ENCODE results near the gene GPN2. TPM values are rescaled to one million over a fixed set of nuclear protein-coding genes. Genes with fewer than 3 reads are reported as not detected.

Gene GPN2
- total RNA-seq, 6 experiments from 2014 or later: 5.6 to 18.3 (median 15.3) TPM

DNA sequence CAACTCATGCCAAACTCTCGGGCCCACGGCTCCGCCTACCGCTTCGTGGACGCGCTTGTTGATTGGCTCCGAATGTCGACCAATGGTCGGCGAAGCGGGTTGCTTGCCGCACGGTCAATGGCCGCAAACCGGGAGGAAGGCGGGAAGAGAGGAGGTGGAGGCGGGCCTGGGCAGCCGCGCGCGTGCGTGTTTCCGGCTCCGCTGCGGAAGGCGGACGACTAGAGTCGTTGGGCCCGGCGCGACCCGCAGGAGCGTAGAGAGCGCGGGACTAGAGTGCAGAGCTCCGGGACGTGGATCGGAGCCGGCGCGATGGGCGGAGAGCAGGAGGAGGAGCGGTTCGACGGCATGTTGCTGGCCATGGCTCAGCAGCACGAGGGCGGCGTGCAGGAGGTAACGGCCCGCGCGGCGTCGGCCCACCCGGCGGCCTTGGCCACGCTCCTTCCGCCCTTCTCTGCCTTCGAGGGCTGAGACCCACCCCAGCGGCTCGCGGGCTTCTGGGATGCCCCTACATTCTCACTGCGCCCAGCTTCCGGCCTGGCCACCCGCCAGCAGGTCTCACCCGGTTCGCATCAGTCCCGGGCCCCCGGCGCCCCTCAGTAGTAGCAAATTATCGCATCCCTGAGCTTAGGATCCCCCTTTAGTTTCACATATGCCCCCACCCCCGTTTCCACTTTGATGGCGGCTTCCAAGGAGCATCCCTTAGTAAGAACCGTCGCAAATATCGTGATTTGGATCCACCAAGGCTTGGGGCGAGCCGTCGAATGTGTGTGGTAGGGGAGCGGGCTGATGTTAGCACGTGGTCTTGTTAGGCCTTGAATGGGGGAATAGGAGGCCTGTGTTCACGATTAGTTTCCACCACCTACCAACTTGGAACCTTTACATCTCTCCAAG is 31.7 kb upstream of the GPN2 start, which contains the start of gene NUDC:
NUDC (plus strand) TSS at position 204 of the 891 bp plus-strand sequence; CDS start at position 310, 106 bp downstream.
- no peaks in the 10 kb centered on the region for H3K27me3 ChIP-seq
- TF ChIP-seq, protein P1, sequence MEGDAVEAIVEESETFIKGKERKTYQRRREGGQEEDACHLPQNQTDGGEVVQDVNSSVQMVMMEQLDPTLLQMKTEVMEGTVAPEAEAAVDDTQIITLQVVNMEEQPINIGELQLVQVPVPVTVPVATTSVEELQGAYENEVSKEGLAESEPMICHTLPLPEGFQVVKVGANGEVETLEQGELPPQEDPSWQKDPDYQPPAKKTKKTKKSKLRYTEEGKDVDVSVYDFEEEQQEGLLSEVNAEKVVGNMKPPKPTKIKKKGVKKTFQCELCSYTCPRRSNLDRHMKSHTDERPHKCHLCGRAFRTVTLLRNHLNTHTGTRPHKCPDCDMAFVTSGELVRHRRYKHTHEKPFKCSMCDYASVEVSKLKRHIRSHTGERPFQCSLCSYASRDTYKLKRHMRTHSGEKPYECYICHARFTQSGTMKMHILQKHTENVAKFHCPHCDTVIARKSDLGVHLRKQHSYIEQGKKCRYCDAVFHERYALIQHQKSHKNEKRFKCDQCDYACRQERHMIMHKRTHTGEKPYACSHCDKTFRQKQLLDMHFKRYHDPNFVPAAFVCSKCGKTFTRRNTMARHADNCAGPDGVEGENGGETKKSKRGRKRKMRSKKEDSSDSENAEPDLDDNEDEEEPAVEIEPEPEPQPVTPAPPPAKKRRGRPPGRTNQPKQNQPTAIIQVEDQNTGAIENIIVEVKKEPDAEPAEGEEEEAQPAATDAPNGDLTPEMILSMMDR (IDR thresholded peaks at IDR 0.05): no peak
- TF ChIP-seq POLR2A (IDR thresholded peaks at IDR 0.05): peak; percentile 92
- peak within 1 kb of the TSS; percentile 94 for H3K27ac ChIP-seq
- DNase-seq: peak; percentile 98 to 99 (median 99)
- intact Hi-C loops (cut with DNase I): no loop called here
- peaks cover 0 to 22% (median 5%) of the 10 kb centered on the region in 4 donors for H3K4me1 ChIP-seq
- H3K9me3 ChIP-seq: no peaks in the 10 kb centered on the region
- 1% methylated on average over 30 of the region's 83 CpGs for WGBS (ENCODE audit: insufficient coverage, low coverage, low lambda C conversion rate, missing lambda C conversion rate)
- ATAC-seq: peak; percentile 96 to 99 (median 98)
- peak within 1 kb of the TSS; percentile 87 to 99 (median 94) for H3K4me3 ChIP-seq
- H3K36me3 ChIP-seq: peaks cover 0 to 33% (median 15%) of the 10 kb centered on the region in 4 donors

DNA sequence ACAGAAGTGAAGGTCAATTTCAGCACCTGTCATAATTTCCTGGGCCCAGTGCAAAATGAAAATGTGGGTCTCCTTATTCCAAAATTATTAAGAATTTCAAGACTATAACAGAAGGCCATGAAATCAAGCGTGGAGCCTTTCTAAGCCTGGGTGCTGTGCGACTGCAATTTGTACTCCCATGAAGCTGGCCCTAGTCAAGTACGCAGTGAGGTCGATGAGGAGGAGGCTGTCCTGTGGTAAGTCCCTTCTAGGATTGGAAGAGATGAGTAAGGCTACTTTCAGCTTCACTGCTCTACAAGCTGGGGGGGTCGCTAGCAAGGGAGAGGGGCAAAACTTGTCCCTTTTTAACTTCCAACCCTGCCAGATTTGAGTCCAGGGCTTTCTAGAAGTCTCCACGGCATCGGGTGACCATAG is 31.1 kb upstream of the GPN2 start:
- H3K36me3 ChIP-seq: peaks cover 0 to 26% (median 12%) of the 10 kb centered on the region in 4 donors
- TF ChIP-seq POLR2A (IDR thresholded peaks at IDR 0.05): no peak
- TF ChIP-seq, protein P1 (IDR thresholded peaks at IDR 0.05): no peak
- no peak for DNase-seq
- H3K9me3 ChIP-seq: no peaks in the 10 kb centered on the region
- peaks cover 0 to 27% (median 6%) of the 10 kb centered on the region in 4 donors for H3K4me1 ChIP-seq
- no peaks in the 10 kb centered on the region for H3K27me3 ChIP-seq
- intact Hi-C loops (cut with DNase I): no loop called here
- ATAC-seq: peak; percentile 26 to 51 (median 36)
- peak overlapping the region; percentile 87 to 99 (median 94) for H3K4me3 ChIP-seq
- WGBS (ENCODE audit: insufficient coverage, low coverage, low lambda C conversion rate, missing lambda C conversion rate): 3% methylated on average over 5 of the region's 7 CpGs
- H3K27ac ChIP-seq: peak overlapping the region; percentile 94

DNA sequence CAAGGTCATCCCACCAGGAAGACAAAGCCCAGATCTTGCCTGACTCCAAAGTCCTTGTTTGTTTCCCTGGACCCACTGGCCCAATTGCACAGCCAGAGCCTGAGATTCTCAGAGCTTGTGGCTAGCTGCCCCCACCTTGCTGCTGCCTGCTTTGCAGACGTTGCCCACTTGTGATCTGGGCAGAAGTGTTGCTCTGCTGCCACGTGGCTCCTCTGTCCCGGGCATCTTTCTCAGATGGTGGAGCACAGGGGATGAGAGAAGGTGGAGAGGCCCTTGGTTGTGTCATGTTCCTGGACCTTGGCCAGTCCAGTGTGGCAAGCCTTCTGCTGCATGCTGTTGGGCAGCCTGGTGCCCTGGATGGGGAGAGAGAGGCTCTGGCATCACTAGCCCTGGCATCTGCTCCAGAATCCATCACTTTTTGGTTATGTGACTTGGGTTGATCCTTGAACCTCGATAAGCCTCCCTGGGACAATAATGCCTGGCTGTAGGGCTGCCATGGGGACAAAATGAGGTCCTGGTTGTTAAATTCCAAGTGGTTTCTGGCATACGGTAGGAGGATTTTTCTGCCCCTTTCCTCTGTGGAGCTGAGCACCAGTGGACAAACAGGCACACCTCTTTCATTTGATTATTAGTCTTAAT is 25.2 kb upstream of the GPN2 start:
- H3K36me3 ChIP-seq: peaks cover 0 to 18% (median 8%) of the 10 kb centered on the region in 4 donors
- DNase-seq: peak; percentile 83 to 96 (median 94)
- peak; percentile 34 to 41 (median 38) for ATAC-seq
- H3K4me1 ChIP-seq: peaks cover 0 to 39% (median 13%) of the 10 kb centered on the region in 4 donors
- 34% methylated on average over 2 of the region's 5 CpGs for WGBS (ENCODE audit: insufficient coverage, low coverage, low lambda C conversion rate, missing lambda C conversion rate)
- H3K9me3 ChIP-seq: no peaks in the 10 kb centered on the region
- no peak overlapping the region for H3K4me3 ChIP-seq
- H3K27ac ChIP-seq: peak overlapping the region; percentile 33 to 82 (median 57)
- intact Hi-C loops (cut with DNase I): no loop called here
- TF ChIP-seq, protein P1 (IDR thresholded peaks at IDR 0.05): no peak
- no peak for TF ChIP-seq POLR2A (IDR thresholded peaks at IDR 0.05)
- no peaks in the 10 kb centered on the region for H3K27me3 ChIP-seq

DNA sequence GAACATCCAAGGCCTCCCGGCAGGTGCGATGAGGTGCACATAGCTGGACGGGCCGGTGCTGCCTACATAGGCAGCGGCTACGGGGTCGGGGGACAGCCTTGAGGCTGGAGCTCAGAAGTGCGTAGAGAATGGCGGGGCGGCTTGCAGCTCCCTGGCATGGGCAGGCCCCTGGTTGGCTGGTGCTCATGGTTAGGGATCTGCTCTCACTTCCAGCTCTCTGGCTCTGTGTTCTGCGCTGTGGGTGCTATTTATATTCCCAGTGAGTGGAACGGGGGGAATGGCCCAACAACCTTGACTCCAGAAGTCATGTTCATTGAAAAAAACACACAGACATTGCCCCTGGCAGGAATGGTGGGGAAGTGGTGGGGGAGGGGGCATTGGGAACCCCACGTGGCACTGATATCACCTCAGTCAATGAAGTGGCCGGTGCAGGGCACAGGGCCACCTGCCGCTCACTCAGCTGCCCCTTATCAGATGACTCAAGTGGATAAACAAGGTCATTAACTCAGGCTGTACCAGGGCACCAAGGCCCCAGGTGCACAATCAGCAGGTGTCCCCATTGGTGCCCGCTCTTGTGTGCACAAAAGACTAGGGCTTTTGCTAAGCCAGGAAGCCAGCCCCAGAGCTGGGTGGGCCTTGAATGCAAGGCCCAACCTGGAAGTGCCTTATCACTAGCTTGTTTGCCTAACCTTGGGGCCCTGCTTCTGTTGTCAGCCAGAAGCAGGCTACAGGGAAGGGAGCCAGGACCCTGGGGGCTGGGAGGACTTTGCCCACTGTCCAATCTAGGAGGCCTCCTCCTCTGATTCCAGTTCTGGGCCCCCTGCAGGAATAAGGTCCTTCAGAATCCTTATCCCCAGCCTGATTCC is 23.9 kb upstream of the GPN2 start, which contains the start of gene NR0B2:
NR0B2 (minus strand) TSS at position 222 of the 866 bp plus-strand sequence; CDS start at position 187, 35 bp downstream.
- 25% methylated on average over 11 of the region's 16 CpGs for WGBS (ENCODE audit: insufficient coverage, low coverage, low lambda C conversion rate, missing lambda C conversion rate)
- H3K4me3 ChIP-seq: peak within 1 kb of the TSS; percentile 74 to 87 (median 80)
- peak; percentile 91 to 97 (median 97) for DNase-seq
- H3K27me3 ChIP-seq: no peaks in the 10 kb centered on the region
- ATAC-seq: peak; percentile 71 to 88 (median 78)
- no peaks in the 10 kb centered on the region for H3K9me3 ChIP-seq
- H3K36me3 ChIP-seq: peaks cover 0 to 18% (median 8%) of the 10 kb centered on the region in 4 donors
- intact Hi-C loops (cut with DNase I): no loop called here
- TF ChIP-seq, protein P1 (IDR thresholded peaks at IDR 0.05): no peak
- peak; percentile 98 for TF ChIP-seq POLR2A (IDR thresholded peaks at IDR 0.05)
- peaks cover 0 to 43% (median 13%) of the 10 kb centered on the region in 4 donors for H3K4me1 ChIP-seq
- H3K27ac ChIP-seq: peak within 1 kb of the TSS; percentile 75 to 82 (median 76)

Measured in right lobe of liver (tissue), 6 donors.